Left hindlimb (tissue), 1 donor: ENCODE data around the gene TRPV6.

Experiments used
- DNase-seq: peaks from one replicate; pipeline ENCODE4 v3.0.0-alpha.2; 2018

The TRPV6 gene

GRCh38 chr7:142906643-142907042 lies 21.1 kb upstream of the TRPV6 start:
- no peak for DNase-seq

- DNase-seq = no peak
Observed at GRCh38 chr7:142905759-142906158, 20.2 kb upstream of the TRPV6 start.

GRCh38 chr7:142904128-142904527 lies 18.6 kb upstream of the TRPV6 start:
- no peak for DNase-seq

GRCh38 chr7:142901426-142902259 lies 16.1 kb upstream of the TRPV6 start:
- no peak for DNase-seq

- DNase-seq = no peak
Observed at GRCh38 chr7:142899661-142900060, 14.1 kb upstream of the TRPV6 start.

- no peak for DNase-seq
Observed at GRCh38 chr7:142898377-142899170, 13.0 kb upstream of the TRPV6 start.

GRCh38 chr7:142897691-142898090 lies 12.1 kb upstream of the TRPV6 start:
- DNase-seq = no peak

- no peak for DNase-seq
Observed at GRCh38 chr7:142896741-142897379, 11.3 kb upstream of the TRPV6 start.

GRCh38 chr7:142896151-142896550 lies 10.6 kb upstream of the TRPV6 start:
- no peak for DNase-seq

GRCh38 chr7:142894985-142895593 lies 9.5 kb upstream of the TRPV6 start:
- no peak for DNase-seq

GRCh38 chr7:142894112-142894984 lies 8.8 kb upstream of the TRPV6 start:
- no peak for DNase-seq

GRCh38 chr7:142892951-142893350 lies 7.4 kb upstream of the TRPV6 start:
- DNase-seq = no peak

- no peak for DNase-seq
Observed at GRCh38 chr7:142891490-142892082, 6.0 kb upstream of the TRPV6 start.

- no peak for DNase-seq
Observed at GRCh38 chr7:142890874-142891485, 5.4 kb upstream of the TRPV6 start.

GRCh38 chr7:142889816-142890215 lies 4.3 kb upstream of the TRPV6 start:
- DNase-seq = no peak

GRCh38 chr7:142887282-142888015 lies 1.9 kb upstream of the TRPV6 start:
- DNase-seq = no peak

GRCh38 chr7:142886866-142887265 lies 1.3 kb upstream of the TRPV6 start:
- no peak for DNase-seq

- DNase-seq = no peak
Observed at GRCh38 chr7:142884286-142884640, 1.3 kb downstream of the TRPV6 start.

GRCh38 chr7:142883571-142884285 lies 1.8 kb downstream of the TRPV6 start:
- DNase-seq = no peak

- no peak for DNase-seq
Observed at GRCh38 chr7:142883145-142883544, 2.4 kb downstream of the TRPV6 start.
